SH-SY5Y (cell line): ENCODE data around the gene CFAP20.

Source experiments
- GATA2 ChIP-seq: IDR thresholded peaks from 2 replicates; pipeline ENCODE4 v1.6.1; 2011; ENCODE audit warnings: mild to moderate bottlenecking, low read depth, low read length
- GATA3 ChIP-seq: IDR thresholded peaks from 2 replicates; pipeline ENCODE4 v1.6.1; 2011; ENCODE audit warnings: low read depth, mild to moderate bottlenecking, low read length, moderate library complexity

CFAP20 gene

GRCh38 chr16:58096249-58096648, 32.9 kb downstream of the CFAP20 start:
- TF ChIP-seq GATA3 = no peak
- TF ChIP-seq GATA2 = no peak

GRCh38 chr16:58094791-58095574, 34.2 kb downstream of the CFAP20 start:
- TF ChIP-seq GATA3 (no peak), GATA2 (no peak)

- TF ChIP-seq GATA3 (no peak), GATA2 (no peak)
Measured at GRCh38 chr16:58094026-58094425, 35.2 kb downstream of the CFAP20 start.

- TF ChIP-seq GATA2 (no peak), GATA3 (no peak)
Measured at GRCh38 chr16:58088091-58088490, 41.1 kb downstream of the CFAP20 start.

- TF ChIP-seq GATA2 = no peak
- no peak for TF ChIP-seq GATA3
Measured at GRCh38 chr16:58087209-58087913, 41.8 kb downstream of the CFAP20 start.

- TF ChIP-seq GATA2 (no peak), GATA3 (no peak)
Measured at GRCh38 chr16:58086381-58087208, 42.6 kb downstream of the CFAP20 start.

GRCh38 chr16:58085584-58086251, 43.5 kb downstream of the CFAP20 start:
- TF ChIP-seq GATA2 = no peak
- no peak for TF ChIP-seq GATA3

GRCh38 chr16:58085171-58085570, 44.0 kb downstream of the CFAP20 start:
- TF ChIP-seq GATA3 = no peak
- TF ChIP-seq GATA2 = no peak

GRCh38 chr16:58084635-58085034, 44.5 kb downstream of the CFAP20 start:
- no peak for TF ChIP-seq GATA2
- TF ChIP-seq GATA3 = no peak

- TF ChIP-seq GATA3 (no peak), GATA2 (no peak)
Measured at GRCh38 chr16:58082381-58082780, 46.8 kb downstream of the CFAP20 start.

GRCh38 chr16:58077796-58078195, 51.4 kb downstream of the CFAP20 start:
- TF ChIP-seq GATA2 (no peak), GATA3 (no peak)

GRCh38 chr16:58076514-58076913, 52.7 kb downstream of the CFAP20 start:
- TF ChIP-seq GATA2 (no peak), GATA3 (no peak)

- TF ChIP-seq GATA3 = no peak
- TF ChIP-seq GATA2 = no peak
Measured at GRCh38 chr16:58074657-58075056, 54.5 kb downstream of the CFAP20 start.

- TF ChIP-seq GATA3 (no peak), GATA2 (no peak)
Measured at GRCh38 chr16:58070585-58070984, 58.6 kb downstream of the CFAP20 start.
